HG03571 (cell line): Measurements from ENCODE around the gene ARL13B.
"Not testable (repeated sequence)": the region's sequence is repeated elsewhere in the genome, so short reads cannot be mapped to it uniquely, and the experiment has no call there.

Experiments
- ATAC-seq: cut with Tn5 transposase; IDR thresholded peaks from one replicate; pipeline ENCODE4 v1.9.1; 2021; ENCODE audit not compliant: unreplicated experiment

ARL13B gene

GRCh38 chr3:93992207-93992606 is 12.3 kb downstream of the ARL13B start:
- ATAC-seq: no peak

DNA sequence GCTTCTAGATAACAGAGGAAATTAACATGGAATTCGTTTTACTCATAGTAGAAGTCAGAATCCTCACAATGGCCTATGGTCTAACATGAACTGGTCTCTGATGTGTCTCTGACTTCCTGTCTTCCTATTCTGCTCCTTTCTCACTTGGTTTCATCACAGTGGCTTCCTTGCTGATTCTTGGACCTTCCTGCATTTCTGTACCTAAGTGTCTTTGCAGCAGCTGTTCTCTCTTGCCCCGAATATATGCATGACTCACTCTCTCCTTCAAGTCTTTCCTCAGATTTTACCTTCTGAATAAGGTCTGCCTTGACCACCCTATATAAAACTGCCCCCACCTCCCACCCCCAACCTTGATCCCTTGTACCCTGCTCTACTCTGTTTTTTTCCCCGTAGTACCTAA is 14.1 kb downstream of the ARL13B start:
- ATAC-seq: no peak

- ATAC-seq: no peak
These were observed 21.2 kb downstream of the ARL13B start for GRCh38 chr3:94001191-94001590.

DNA sequence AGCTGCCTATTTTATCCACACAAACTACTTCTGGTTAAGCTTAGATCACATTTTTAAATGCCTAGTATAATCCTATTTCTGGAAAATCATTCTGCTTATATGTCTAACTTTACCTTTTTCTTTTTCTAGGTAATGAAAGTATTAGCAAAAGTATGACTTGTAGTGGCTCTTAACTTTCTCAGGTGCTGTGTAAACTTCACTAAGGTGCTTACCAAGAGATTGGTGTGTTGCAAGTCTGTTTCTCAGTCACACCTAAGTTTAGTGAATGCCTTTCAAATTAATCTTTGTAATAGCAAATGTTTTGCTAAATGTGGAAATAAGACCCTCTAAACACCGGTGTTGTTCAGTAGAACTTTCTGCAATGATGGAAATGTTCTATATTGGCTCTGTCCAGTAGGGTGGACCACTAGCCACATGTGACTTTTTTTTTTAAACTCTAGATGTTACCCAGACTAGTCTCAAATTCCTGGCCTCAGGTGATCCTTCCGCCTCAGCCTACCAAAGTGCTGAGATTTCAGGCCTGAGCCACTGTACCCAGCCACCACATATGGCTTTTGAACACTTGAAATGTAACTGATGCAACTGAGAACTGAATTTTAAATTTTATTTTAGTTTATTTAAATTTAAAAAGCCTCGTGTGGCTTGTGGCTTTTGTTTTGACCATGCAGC is 22.0 kb downstream of the ARL13B start:
- ATAC-seq: no peak

DNA sequence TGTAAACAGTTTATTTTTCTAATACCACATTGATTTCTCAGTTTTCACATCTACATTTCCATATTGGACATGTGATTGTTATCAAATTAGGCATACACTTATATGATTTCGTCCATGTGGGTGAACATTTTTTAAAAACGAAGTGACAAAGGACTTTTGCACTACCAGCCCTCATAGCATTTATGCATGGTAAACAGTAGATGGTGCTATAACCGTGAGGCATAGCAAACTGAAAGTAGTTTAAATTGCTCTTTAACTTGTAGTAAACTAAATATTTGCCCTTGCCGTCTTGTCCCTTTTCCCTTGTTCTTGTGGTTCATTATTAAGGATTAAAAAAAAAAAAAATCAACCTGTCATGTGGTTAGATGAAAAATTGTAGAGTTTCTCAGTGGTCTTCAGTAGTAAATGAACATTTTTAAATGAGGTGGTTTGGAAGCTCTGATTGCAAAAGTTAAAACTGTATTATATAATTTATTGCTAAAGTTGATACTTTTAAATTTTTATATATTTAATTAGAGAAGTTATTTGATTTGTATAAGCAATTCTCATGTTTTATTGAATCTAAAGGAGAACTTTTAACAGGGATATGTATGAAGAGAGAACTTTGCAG is 24.5 kb downstream of the ARL13B start:
- peak; percentile 81 for ATAC-seq

DNA sequence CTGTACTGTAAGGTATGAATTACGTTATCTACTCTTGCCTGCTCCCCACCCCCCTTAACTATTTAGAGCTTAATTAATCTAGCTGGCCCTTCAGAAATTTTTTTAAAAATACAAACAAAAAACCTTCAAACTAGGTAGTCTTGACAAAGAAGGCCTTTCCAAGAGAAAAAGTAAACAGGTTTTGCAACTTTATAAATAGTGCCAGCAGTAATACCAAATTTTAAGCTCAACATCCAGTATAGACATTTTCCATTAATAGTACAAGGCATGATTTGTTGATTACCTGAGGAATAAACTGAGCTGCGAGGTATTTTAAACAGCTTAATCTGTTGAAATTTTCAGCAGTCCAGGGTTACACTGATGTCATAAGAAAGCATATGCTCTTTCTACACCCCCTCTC is 28.3 kb downstream of the ARL13B start:
- ATAC-seq: no peak

DNA sequence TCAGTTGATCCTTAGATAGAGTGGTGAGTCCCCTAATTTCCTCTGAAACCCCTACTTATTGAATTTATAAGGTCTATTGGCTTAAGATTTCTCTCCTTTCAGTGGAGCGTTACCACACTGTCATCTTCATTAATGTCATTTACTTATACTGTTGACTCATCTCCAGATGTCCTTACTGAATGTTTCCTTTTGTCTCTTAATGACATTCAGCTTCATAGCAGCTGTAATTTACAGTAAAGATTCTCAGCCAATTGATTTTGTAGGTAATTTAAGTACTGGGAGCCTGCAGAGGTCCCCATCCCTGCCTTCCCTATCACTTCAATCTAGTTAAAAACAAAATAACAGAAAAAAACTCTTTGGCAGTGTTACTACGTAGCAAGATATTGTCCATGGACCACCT is 29.7 kb downstream of the ARL13B start:
- no peak for ATAC-seq

DNA sequence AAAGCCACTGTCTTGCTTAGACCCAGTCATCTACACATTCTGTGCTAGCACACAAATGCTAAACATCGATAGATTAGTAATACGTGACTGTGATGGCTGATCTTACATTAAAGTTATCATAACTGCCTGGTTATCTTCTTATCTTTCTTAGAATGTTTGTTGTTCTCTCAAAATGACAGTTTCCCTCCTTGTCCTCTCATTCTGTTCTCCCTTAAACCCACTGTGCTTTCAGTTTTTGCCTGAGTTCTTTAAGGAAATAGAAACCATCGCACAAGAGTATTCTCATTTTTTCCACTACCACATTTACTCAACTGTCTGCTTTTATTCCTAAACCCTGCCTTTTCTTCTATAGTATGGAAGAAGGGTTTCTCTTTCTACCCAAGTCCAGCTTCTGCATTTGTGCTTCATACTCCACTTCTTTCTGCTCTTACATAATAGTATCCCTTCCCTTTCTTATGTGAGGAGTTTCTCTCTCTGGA is 31.3 kb downstream of the ARL13B start:
- ATAC-seq: no peak

- ATAC-seq: no peak
These were observed 32.2 kb downstream of the ARL13B start for GRCh38 chr3:94012185-94012584.

DNA sequence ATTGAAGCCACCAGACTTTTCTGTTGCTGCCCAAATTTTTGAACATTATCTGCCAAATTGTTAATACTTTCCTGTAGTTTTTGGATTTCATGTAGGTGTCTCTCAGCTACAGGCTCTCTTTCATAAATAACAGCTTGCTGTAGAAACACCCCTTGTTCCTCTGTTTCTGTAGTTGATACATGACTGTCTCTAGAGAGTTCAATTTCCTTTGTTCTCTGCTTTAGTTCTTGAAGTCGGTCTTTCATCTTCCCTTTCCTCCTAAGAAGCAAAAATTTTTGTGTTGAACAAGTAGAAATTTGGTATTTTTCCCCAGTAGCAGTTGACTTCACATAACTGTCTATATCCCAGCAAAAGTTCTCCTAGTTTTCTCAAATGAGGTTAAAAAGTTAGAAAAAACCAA is 35.1 kb downstream of the ARL13B start:
- no peak for ATAC-seq

DNA sequence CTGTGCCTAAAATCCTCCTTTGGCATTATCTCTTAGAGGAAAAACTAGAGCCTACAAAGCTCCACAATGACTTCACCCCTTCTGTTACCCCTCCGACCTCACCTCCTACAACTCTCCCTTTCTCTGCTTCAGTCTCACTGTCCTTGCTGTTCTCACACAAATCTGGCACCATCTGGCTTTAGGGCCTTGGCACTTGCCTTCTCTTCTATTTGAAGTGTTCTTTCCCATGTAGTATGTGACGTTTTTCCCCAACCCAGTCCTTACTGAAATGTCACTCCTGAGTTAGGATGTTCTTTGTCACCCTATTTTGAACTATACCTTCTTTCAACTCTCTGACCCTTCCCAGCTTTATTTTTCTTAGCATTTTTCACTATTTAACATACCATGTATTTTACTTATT is 39.7 kb downstream of the ARL13B start:
- ATAC-seq: no peak

GRCh38 chr3:94020293-94020692 is 40.3 kb downstream of the ARL13B start:
- no peak for ATAC-seq

- no peak for ATAC-seq
These were observed 44.4 kb downstream of the ARL13B start for GRCh38 chr3:94024385-94024784.

DNA sequence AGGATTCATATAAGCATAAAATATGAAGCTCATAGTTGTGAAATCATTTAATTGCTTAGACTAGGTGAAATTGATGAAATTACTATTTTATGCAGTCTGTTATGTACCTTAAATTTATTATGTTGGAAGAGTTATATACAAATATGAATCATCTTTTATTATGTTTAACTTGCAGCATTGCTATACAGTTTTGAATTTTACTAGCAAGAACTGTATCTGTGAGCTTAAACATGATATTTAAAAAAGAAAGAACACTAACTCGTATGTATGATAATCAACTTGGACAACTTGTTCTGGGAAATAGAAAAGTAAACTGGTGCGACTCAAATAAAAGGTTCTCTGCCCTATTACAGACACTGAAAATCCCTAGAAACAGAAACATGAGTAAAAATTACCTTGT is 46.7 kb downstream of the ARL13B start:
- ATAC-seq: no peak

GRCh38 chr3:94028093-94028837 is 48.3 kb downstream of the ARL13B start, which contains the start of gene STX19:
STX19 (minus strand) TSS chr3:94028597; CDS start chr3:94015269, 13,328 bp downstream.
- no peak for ATAC-seq

DNA sequence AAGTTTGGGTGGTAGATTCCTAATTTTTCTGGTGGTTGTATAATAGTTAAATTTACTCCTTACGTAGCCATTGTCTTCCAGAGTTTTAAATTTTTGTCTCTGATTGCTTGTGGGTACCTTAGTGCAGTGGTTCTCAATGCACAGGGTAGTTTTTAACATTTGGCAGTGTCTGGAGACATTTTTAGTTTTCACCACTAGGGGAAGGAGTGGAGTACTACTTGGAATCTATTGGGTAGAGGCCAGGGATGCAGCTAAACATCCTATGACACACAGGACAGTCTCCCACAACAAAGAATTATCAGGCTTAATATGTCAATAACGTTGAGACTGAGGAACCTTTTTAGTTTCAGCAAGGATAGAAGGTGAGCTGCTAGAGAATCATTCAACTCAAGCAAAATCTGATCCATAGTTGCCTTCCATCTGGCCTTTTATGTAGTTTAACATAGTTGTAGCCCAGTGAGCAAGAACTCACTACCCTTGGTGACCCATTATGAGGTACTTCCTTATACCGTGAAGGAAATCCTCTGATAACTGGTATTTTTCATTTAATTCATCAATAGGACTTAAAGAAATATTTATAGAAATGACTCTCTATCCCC is 57.1 kb downstream of the ARL13B start:
- ATAC-seq: peak; percentile 84

DNA sequence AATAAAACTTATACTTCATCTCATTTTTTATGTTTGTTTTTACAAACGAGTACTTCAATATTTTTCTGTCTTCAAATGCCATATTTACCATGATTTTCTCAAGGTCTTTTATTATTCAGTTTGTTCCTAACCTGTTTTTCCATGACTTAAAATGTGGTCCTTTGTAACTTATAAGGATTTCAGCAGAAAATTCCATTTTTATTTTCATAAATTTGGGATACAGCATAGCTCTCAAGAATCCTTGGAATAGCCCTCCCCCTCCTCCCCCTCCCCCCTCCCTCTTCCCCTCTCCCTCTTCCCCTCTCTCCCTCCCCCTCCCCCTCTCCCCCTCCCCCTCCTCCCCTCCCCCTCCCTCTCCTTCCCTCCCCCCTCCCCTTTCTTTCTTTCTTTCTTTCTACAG is 63.3 kb downstream of the ARL13B start:
- no peak for ATAC-seq

GRCh38 chr3:94044100-94044936 is 64.4 kb downstream of the ARL13B start:
- ATAC-seq: not testable (repeated sequence)

- ATAC-seq: no peak
These were observed 66.6 kb downstream of the ARL13B start for GRCh38 chr3:94046533-94046932.

- no peak for ATAC-seq
These were observed 69.3 kb downstream of the ARL13B start for GRCh38 chr3:94049267-94049666.

GRCh38 chr3:94050546-94050945 is 70.6 kb downstream of the ARL13B start:
- no peak for ATAC-seq
